HepG2 (cell line): ENCODE data around the gene OR11L1. TPM values are rescaled to one million over a fixed set of nuclear protein-coding genes. Genes with fewer than 3 reads are reported as not detected.

Experiments used
- ATAC-seq: fragments of 200-7000 bp; cut with Tn5 transposase; 3 replicates; pipeline ENCODE4 v1.9.1; 2020; ENCODE audit warnings: mild to moderate bottlenecking, moderate library complexity
- BruUV-seq: library from RNA; stranded (reverse); fragments of 400-500 nt; replicated peaks from 2 replicates; lab custom pipeline; 2021; lab: Mats Ljungman, UMichigan
- CTCF ChIA-PET: fragments of 300-600 bp; formaldehyde crosslinking; extraction: SDS; loops from one replicate; lab custom pipeline; 2021; ENCODE audit warnings: low total read pairs, inconsistent platforms, low intra/inter-chr PET ratio; lab: Yijun Ruan, JAX
- POLR2A ChIA-PET: fragments of 350-600 bp; sonication (Branson Sonifier 250); formaldehyde crosslinking; loops from one replicate; lab custom pipeline; 2020; ENCODE audit warnings: antibody characterized with exemption, inconsistent platforms; lab: Yijun Ruan, JAX
- DNase-seq: peaks from one replicate; pipeline ENCODE4 v3.0.0-alpha.2; 2015; ENCODE audit warnings: low spot score
- FAIRE-seq: peaks from 3 replicates; lab custom pipeline; 2011; peaks lifted over from hg19 to GRCh38; lab: Jason Lieb, UNC
- H2AFZ ChIP-seq: one replicate; pipeline ENCODE4 v1.6.1; 2011; ENCODE audit warnings: low read length, inconsistent platforms
- H3K27ac ChIP-seq: fragments of 300-600 bp; 3 replicates; pipeline ENCODE4 v1.8.0; 2011; ENCODE audit warnings: mixed run types, mild to moderate bottlenecking, mixed read lengths, low read length, inconsistent platforms; ENCODE audit not compliant: insufficient read depth; ENCODE audit errors: extremely low read length
- H3K27me3 ChIP-seq, 2 experiments: fragments of 200-600 bp in 1 of 2; 2 replicates in 1 of 2; 3 replicates in 1 of 2; pipeline versions ENCODE4 v1.6.0 to v1.8.0; 2011; ENCODE audit warnings: low read length in 2 of 2, mild to moderate bottlenecking in 2 of 2, moderate library complexity in 2 of 2, inconsistent platforms in 1 of 2; ENCODE audit not compliant: insufficient read depth in 2 of 2, control insufficient read depth in 1 of 2
- H3K36me3 ChIP-seq, 2 experiments: fragments of 200-600 bp in 1 of 2; replicated peaks in 1 of 2; 2 replicates in 1 of 2; 3 replicates in 1 of 2; pipeline versions ENCODE4 v1.5.1 to v1.8.0; 2011; ENCODE audit warnings: low read length in 2 of 2, inconsistent platforms in 1 of 2; ENCODE audit not compliant: insufficient read depth in 2 of 2, control insufficient read depth in 1 of 2
- H3K4me1 ChIP-seq: 2 replicates; pipeline ENCODE4 v1.5.1; 2012; ENCODE audit warnings: low read length, inconsistent platforms; ENCODE audit not compliant: insufficient read depth
- H3K4me2 ChIP-seq: 2 replicates; pipeline ENCODE4 v1.6.0; 2011; ENCODE audit warnings: low read depth, low read length, inconsistent platforms
- H3K4me3 ChIP-seq, 3 experiments: fragments of 200-600 bp in 1 of 3; sonication (generic), shearing (Covaris generic) in 1 of 3; replicated peaks in 1 of 3; 2 replicates each; pipeline ENCODE4 v1.5.1; 2011 to 2016; ENCODE audit warnings: low read length in 3 of 3, inconsistent platforms in 2 of 3, low read depth in 2 of 3, mild to moderate bottlenecking in 2 of 3, control low read depth in 1 of 3, mixed read lengths in 1 of 3; ENCODE audit not compliant: insufficient read depth in 1 of 3
- H3K79me2 ChIP-seq: one replicate; pipeline ENCODE4 v1.6.1; 2011; ENCODE audit warnings: low read length, inconsistent platforms; ENCODE audit not compliant: insufficient read depth
- H3K9ac ChIP-seq: 2 replicates; pipeline ENCODE4 v1.6.0; 2011; ENCODE audit warnings: mild to moderate bottlenecking, low read depth, low read length, inconsistent platforms; ENCODE audit not compliant: insufficient read depth
- H3K9me3 ChIP-seq: 2 replicates; pipeline ENCODE4 v1.5.1; 2012; ENCODE audit warnings: mild to moderate bottlenecking, low read length
- H4K20me1 ChIP-seq: 2 replicates; pipeline ENCODE4 v1.6.0; 2011; ENCODE audit warnings: inconsistent platforms, mild to moderate bottlenecking, low read length, moderate library complexity; ENCODE audit not compliant: insufficient read depth
- CBX5 ChIP-seq: sonication (generic); formaldehyde crosslinking; IDR thresholded peaks from 2 replicates; pipeline ENCODE4 v1.4.0; 2020; ENCODE audit warnings: missing genetic modification reagents, borderline replicate concordance
- ELF1 ChIP-seq: sonication (generic); formaldehyde crosslinking; IDR thresholded peaks from 2 replicates; pipeline ENCODE4 v1.4.0; 2020; ENCODE audit warnings: missing genetic modification reagents
- ETV6 ChIP-seq: sonication (generic); formaldehyde crosslinking; conservative IDR thresholded peaks from 2 replicates; pipeline ENCODE4 v1.4.0; 2020; ENCODE audit warnings: missing genetic modification reagents
- GATA4 ChIP-seq: sonication (generic); IDR thresholded peaks from 2 replicates; pipeline ENCODE4 v1.6.1; 2016; ENCODE audit warnings: antibody characterized with exemption, low read depth, borderline replicate concordance
- GTF2F1 ChIP-seq: fragments of 150-350 bp; IDR thresholded peaks from 2 replicates; pipeline ENCODE4 v1.6.1; 2014; ENCODE audit warnings: low read length
- GTF3A ChIP-seq: sonication (generic); formaldehyde crosslinking; conservative IDR thresholded peaks from 2 replicates; pipeline ENCODE4 v1.4.0; 2020; ENCODE audit warnings: mild to moderate bottlenecking, missing genetic modification reagents
- HDAC1 ChIP-seq: sonication (generic); formaldehyde crosslinking; IDR thresholded peaks from 2 replicates; pipeline ENCODE4 v1.5.1; 2020; ENCODE audit warnings: mild to moderate bottlenecking, missing genetic modification reagents
- JUN ChIP-seq: sonication (generic); formaldehyde crosslinking; IDR thresholded peaks from 2 replicates; pipeline ENCODE4 v1.4.0; 2020; ENCODE audit warnings: mild to moderate bottlenecking, missing genetic modification reagents
- MTF2 ChIP-seq: sonication (generic); formaldehyde crosslinking; IDR thresholded peaks from 2 replicates; pipeline ENCODE4 v1.5.0; 2020; ENCODE audit warnings: missing genetic modification reagents, borderline replicate concordance
- SATB2 ChIP-seq: sonication (generic); formaldehyde crosslinking; IDR thresholded peaks from 2 replicates; pipeline ENCODE4 v1.5.0; 2020; ENCODE audit warnings: missing genetic modification reagents
- TBP ChIP-seq: sonication (generic); formaldehyde crosslinking; IDR thresholded peaks from 2 replicates; pipeline ENCODE4 v1.5.0; 2020; ENCODE audit warnings: missing genetic modification reagents
- TBX2 ChIP-seq: sonication (generic); formaldehyde crosslinking; IDR thresholded peaks from 2 replicates; pipeline ENCODE4 v1.5.0; 2020; ENCODE audit warnings: missing genetic modification reagents, mild to moderate bottlenecking, borderline replicate concordance
- ZBTB2 ChIP-seq: sonication (generic); formaldehyde crosslinking; IDR thresholded peaks from 2 replicates; pipeline ENCODE4 v1.8.0; 2022; ENCODE audit warnings: low read depth, missing genetic modification reagents
- ZBTB20 ChIP-seq: sonication (generic); formaldehyde crosslinking; IDR thresholded peaks from 2 replicates; pipeline ENCODE4 v1.8.1; 2023; ENCODE audit warnings: missing genetic modification reagents, low read depth, mild to moderate bottlenecking, borderline replicate concordance
- ZBTB33 ChIP-seq: sonication (generic); formaldehyde crosslinking; IDR thresholded peaks from 2 replicates; pipeline ENCODE4 v1.4.0; 2020; ENCODE audit warnings: missing genetic modification reagents
- ZKSCAN1 ChIP-seq: fragments of 150-350 bp; IDR thresholded peaks from 2 replicates; pipeline ENCODE4 v1.6.1; 2014; ENCODE audit warnings: low read length
- ZNF101 ChIP-seq: sonication (generic); formaldehyde crosslinking; IDR thresholded peaks from 2 replicates; pipeline ENCODE4 v1.4.0; 2020; ENCODE audit warnings: mild to moderate bottlenecking, low read depth, missing genetic modification reagents, borderline replicate concordance
- ZNF292 ChIP-seq: sonication (generic); formaldehyde crosslinking; IDR thresholded peaks from 2 replicates; pipeline ENCODE4 v1.8.1; 2022; ENCODE audit warnings: mild to moderate bottlenecking, low read depth, missing genetic modification reagents, borderline replicate concordance
- ZNF652 ChIP-seq: IDR thresholded peaks from 2 replicates; pipeline ENCODE4 v1.6.1; 2016; ENCODE audit warnings: low read depth, borderline replicate concordance
- ZNF766 ChIP-seq: sonication (generic); formaldehyde crosslinking; IDR thresholded peaks from 2 replicates; pipeline ENCODE4 v1.5.0; 2020; ENCODE audit warnings: missing genetic modification reagents, borderline replicate concordance
- WGBS: methylation state at CpG from one replicate; pipeline ENCODE4 v1.1.6; 2017; ENCODE audit warnings: low lambda C conversion rate; 5-methylcytosine and 5-hydroxymethylcytosine counted together
- in situ Hi-C: cut with HindIII; loops from 2 replicates; pipeline ENCODE4 v1.10.0; 2017; ENCODE audit warnings: low pct_unique_long_range_greater_than_20kb; ENCODE audit not compliant: extremely low pct_ligation_motif_present
- intact Hi-C: fragments of 100-400 bp; cut with micrococcal nuclease; formaldehyde crosslinking; loops from one replicate; pipeline ENCODE4 v1.10.0; 2022; ENCODE audit not compliant: unreplicated experiment
- polyA plus RNA-seq, 8 experiments: library from polyadenylated mRNA; depleted of rRNA in 3 of 8; stranded (reverse) in 7 of 8; unstranded in 1 of 8; fragments of >200 nt; fragmentation: Illumina TruSeq in 4 of 8; extraction: Trizol in 4 of 8; gene quantifications; 2 replicates each; pipeline versions ENCODE4 v1.2.1 to v1.2.3, GENCODE V29; 2011 to 2016; ENCODE audit warnings: low read depth in 4 of 8, missing spikeins in 1 of 8, mixed read lengths in 1 of 8; ENCODE audit not compliant: insufficient read depth in 1 of 8
- total RNA-seq, 5 experiments: library from RNA; depleted of rRNA; stranded (reverse); fragments of >200 nt; fragmentation: Illumina TruSeq; extraction: Trizol; gene quantifications; 2 replicates each; pipeline ENCODE4 v1.2.3, GENCODE V29; 2016; ENCODE audit warnings: low read depth in 1 of 5
- TF ChIP-seq, protein P1 (sequence below): sonication (generic); formaldehyde crosslinking; conservative IDR thresholded peaks from 2 replicates; pipeline ENCODE4 v1.8.0; 2022; ENCODE audit warnings: low read depth, missing genetic modification reagents

Gene OR11L1
- total and polyA plus RNA-seq, 2 of the 13 experiments (the other 11 are each of a cell fraction or from before 2014, with no cell fraction given) = not detected

GRCh38 chr1:247825362-247825761, 16.3 kb downstream of the OR11L1 start:
- H3K27ac ChIP-seq = no peak overlapping the region
- no peak for FAIRE-seq
- in situ Hi-C loops = no loop called here

GRCh38 chr1:247824023-247824422, 17.7 kb downstream of the OR11L1 start, which contains the start of gene OR14A16:
TSS of gene OR14A16 (minus strand) at chr1:247824119. CDS start at chr1:247815729, 8,390 bp downstream.
- DNase-seq = no peak
- intact Hi-C loops (no loop called here), in situ Hi-C loops (no loop called here)
- Histone ChIP-seq H3K4me1 (no peaks in the 10 kb centered on the region), H3K27ac (no peak within 1 kb of the TSS), H2AFZ (no peak within 1 kb of the TSS), H3K36me3 (no peaks in the 10 kb centered on the region), H3K9me3 (peaks cover 28% of the 10 kb centered on the region), H3K4me2 (no peak within 1 kb of the TSS), H4K20me1 (no peaks in the 10 kb centered on the region), H3K79me2 (no peaks in the 10 kb centered on the region), H3K27me3 (no peaks in the 10 kb centered on the region), H3K4me3 (no peak within 1 kb of the TSS), H3K9ac (no peak within 1 kb of the TSS)
- ChIA-PET POLR2A (no interaction called here), CTCF (no interaction called here)
- no peak for ATAC-seq
- WGBS = 3% methylated on average over 6 of the region's 6 CpGs
- no TSS peak for BruUV-seq
- no peak for FAIRE-seq
- TF ChIP-seq ZNF652 (CRISPR knock-in tag) (no peak), ZNF766 (CRISPR knock-in tag) (no peak), MTF2 (CRISPR knock-in tag) (no peak), ZNF101 (CRISPR knock-in tag) (no peak), ZBTB33 (no peak), ZNF292 (CRISPR knock-in tag) (no peak), GTF2F1 (no peak), GATA4 (no peak), CBX5 (CRISPR knock-in tag) (no peak), ZBTB2 (no peak), ZBTB20 (no peak)
- TF ChIP-seq, protein P1, sequence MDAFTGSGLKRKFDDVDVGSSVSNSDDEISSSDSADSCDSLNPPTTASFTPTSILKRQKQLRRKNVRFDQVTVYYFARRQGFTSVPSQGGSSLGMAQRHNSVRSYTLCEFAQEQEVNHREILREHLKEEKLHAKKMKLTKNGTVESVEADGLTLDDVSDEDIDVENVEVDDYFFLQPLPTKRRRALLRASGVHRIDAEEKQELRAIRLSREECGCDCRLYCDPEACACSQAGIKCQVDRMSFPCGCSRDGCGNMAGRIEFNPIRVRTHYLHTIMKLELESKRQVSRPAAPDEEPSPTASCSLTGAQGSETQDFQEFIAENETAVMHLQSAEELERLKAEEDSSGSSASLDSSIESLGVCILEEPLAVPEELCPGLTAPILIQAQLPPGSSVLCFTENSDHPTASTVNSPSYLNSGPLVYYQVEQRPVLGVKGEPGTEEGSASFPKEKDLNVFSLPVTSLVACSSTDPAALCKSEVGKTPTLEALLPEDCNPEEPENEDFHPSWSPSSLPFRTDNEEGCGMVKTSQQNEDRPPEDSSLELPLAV = no peak

More at GRCh38 chr1:247825362-247825761, 16.3 kb downstream of the OR11L1 start:
- H3K36me3 ChIP-seq = no peaks in the 10 kb centered on the region
- TF ChIP-seq TBX2 (no peak), ZKSCAN1 (no peak), TBP (CRISPR knock-in tag) (no peak), ETV6 (no peak), JUN (CRISPR knock-in tag) (no peak), HDAC1 (CRISPR knock-in tag) (no peak), GTF3A (CRISPR knock-in tag) (no peak), ELF1 (no peak), SATB2 (CRISPR knock-in tag) (no peak)
- no peaks in the 10 kb centered on the region for H3K4me1 ChIP-seq
- no peaks in the 10 kb centered on the region for H4K20me1 ChIP-seq
- no peaks in the 10 kb centered on the region for H3K79me2 ChIP-seq
- no TSS peak for BruUV-seq
- ChIA-PET CTCF (no interaction called here), POLR2A (no interaction called here)
- H3K4me3 ChIP-seq = no peak overlapping the region
- no peak for DNase-seq
- no peak for ATAC-seq
- intact Hi-C loops = no loop called here
- H3K9me3 ChIP-seq = peaks cover 28% of the 10 kb centered on the region
- no peaks in the 10 kb centered on the region for H3K27me3 ChIP-seq
- WGBS = 60% methylated on average over 13 of the region's 13 CpGs
- H2AFZ ChIP-seq = no peak overlapping the region
- H3K9ac ChIP-seq = no peak overlapping the region
- H3K4me2 ChIP-seq = no peak overlapping the region
